GM10266 (cell line): ENCODE data around the gene P2RX7.

Experiments
- DNase-seq: peaks from one replicate; pipeline ENCODE4 v3.0.0; 2012; ENCODE audit errors: extremely low spot score
- TF ChIP-seq, protein P1 (sequence below): IDR thresholded peaks from 2 replicates; pipeline ENCODE4 v1.5.1; 2012; ENCODE audit warnings: mild to moderate bottlenecking, low read depth; ENCODE audit not compliant: control insufficient read depth, insufficient read depth; ENCODE audit errors: missing control alignments

The P2RX7 gene

DNA sequence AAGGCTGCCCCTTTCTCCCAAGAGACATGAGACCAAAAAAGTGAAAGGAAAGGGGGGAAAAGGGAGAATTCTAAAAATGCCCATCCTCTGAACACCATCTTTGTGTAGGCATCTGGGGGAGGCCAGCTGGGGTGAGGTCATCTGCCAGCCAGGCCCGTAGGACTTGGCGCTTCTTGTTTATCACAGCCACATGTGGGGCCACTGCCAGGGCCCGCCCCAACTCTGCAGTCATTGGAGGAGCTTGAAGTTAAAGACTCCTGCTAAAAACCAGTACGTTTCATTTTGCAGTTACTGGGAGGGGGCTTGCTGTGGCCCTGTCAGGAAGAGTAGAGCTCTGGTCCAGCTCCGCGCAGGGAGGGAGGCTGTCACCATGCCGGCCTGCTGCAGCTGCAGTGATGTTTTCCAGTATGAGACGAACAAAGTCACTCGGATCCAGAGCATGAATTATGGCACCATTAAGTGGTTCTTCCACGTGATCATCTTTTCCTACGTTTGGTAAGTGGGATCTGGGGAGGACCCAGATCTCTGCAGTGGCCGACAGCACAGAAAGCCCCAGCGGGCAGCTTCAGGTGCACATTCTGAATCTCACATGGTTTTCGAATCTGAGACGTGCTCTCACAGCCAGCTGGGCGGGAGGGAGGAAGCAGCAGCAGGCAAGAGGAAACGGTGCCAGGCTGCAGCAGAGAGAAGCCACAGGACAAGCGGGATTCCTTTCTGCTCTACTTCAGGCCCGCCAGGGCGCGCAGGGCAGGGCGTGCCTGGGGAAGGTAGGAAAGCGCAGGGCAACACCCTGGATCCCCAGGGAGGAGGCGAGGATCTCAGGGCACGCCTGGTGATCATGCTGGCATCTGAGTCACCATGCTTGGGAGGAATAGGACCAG is at the start of gene P2RX7:
Gene P2RX7, plus strand, starts transcription at position 276 of the 881 bp plus-strand sequence. Its CDS starts 95 bp downstream, at position 371.
- TF ChIP-seq, protein P1, sequence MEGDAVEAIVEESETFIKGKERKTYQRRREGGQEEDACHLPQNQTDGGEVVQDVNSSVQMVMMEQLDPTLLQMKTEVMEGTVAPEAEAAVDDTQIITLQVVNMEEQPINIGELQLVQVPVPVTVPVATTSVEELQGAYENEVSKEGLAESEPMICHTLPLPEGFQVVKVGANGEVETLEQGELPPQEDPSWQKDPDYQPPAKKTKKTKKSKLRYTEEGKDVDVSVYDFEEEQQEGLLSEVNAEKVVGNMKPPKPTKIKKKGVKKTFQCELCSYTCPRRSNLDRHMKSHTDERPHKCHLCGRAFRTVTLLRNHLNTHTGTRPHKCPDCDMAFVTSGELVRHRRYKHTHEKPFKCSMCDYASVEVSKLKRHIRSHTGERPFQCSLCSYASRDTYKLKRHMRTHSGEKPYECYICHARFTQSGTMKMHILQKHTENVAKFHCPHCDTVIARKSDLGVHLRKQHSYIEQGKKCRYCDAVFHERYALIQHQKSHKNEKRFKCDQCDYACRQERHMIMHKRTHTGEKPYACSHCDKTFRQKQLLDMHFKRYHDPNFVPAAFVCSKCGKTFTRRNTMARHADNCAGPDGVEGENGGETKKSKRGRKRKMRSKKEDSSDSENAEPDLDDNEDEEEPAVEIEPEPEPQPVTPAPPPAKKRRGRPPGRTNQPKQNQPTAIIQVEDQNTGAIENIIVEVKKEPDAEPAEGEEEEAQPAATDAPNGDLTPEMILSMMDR: no peak
- peak; percentile 43 for DNase-seq

DNA sequence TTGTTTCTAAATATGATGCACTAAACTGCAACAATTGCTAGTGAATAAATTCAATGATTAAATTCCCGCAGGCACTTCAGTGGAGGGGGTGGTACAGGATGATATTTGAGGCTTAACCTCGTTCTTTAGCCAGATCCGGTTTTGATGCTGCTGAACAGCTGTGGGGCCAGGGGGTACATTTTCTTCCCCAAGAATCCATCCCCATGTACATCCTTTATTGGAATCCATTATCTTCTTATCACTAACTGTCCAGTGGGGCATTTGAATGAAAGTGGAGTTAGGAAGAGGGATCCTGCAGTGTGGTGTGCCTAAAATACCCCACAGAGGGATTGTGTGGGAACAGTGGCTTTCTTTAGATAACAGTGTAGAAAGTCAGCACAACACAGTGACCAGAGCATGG is 48.4 kb upstream of the P2RX7 start:
- no peak for DNase-seq

GRCh38 chr12:121085069-121085468 is 47.6 kb upstream of the P2RX7 start:
- TF ChIP-seq, protein P1: no peak
- DNase-seq: no peak

More for the DNA sequence above, 48.4 kb upstream of the P2RX7 start:
- TF ChIP-seq, protein P1: no peak

DNA sequence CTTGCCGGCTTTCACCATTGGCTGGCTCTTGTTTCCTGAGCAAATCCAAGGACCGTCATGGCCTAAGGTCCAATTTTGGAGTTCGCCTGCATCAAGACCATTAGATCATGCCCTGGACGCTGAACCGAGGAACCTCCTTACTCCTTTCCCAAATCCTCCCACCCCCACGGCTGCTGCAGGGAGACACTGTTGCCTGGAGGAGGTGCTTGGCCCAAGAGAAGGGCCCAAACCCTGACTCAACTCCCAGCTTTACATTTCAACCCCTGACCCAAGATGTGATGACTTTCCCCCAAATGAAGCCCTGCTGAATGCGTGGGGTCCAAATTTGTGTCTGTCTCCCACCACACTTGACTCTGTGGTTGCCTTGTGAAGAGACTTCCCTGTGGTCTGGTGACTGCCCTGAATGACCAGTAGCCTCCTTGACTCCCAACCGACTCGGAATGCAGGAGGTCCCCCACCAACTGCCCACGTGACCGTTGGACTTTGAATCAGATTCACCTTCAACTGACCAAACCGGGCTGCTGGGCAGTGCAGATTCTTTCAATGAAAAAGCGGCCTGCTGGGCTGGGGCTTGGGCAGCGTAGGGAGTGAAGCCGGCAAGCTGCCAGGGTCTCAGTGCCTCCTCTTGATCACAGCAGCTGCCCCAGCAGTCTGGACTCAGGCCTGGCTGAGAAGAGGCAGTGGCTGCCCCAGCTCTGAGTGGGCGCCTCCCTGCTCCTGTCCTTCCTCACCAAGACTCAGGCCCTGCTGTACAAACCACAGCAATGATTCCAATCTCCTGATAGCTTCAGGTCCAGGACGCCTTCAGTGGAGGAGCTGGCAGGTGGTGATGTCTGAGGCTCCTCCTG is 46.9 kb upstream of the P2RX7 start:
- DNase-seq: no peak
- TF ChIP-seq, protein P1: no peak

- TF ChIP-seq, protein P1: no peak
- no peak for DNase-seq
Observed at GRCh38 chr12:121086781-121087295, 45.8 kb upstream of the P2RX7 start.

DNA sequence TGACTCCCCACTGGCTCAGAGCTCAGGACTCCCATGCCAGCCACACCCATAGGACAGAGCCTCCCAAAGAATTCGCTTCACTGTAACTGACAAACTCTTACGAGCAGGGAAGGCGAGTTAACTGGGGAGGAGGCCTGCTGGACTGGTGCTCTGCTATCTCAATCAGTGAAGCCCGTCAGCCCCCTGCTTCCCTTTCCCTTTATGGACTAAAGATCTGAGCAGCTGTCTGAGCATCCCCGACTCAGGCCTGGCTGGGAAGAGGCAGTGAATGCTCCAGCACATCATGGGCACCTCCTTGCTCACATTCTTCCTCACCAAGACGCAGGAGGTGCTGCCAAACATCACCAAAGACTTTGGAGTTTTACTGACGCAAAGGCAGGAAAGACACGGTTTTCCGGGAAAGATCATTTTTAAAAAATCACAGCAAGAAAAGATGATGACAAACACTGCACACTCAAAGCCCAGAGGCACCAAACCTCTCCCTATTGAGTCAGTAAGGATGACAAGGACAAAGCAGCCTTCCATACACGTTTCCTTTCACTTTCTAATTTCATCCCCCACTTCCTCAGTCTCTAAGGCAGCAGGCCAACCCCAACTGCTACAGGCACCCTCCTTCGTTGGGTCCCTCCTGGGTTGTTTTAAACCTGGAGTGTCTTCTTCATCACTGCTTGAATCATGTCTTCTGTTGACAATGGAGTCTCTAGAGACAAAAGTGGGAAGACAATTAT is 45.0 kb upstream of the P2RX7 start:
- TF ChIP-seq, protein P1: no peak
- DNase-seq: no peak
